Skin of body (tissue), 2 donors: ENCODE data around the gene ECEL1. TPM values are rescaled to one million over a fixed set of nuclear protein-coding genes. Genes with fewer than 3 reads are reported as not detected.

ENCODE experiments used
- DNase-seq: peaks from one replicate; lab custom pipeline; 2025; lab: John Stamatoyannopoulos, UW
- total RNA-seq: library from RNA; depleted of rRNA; stranded (reverse); fragments of >200 nt; gene quantifications from one replicate; pipeline ENCODE4 v1.2.3, GENCODE V29; 2014

Gene ECEL1
- total RNA-seq, 1 donor from 2014 or later = 0.30 TPM

DNA sequence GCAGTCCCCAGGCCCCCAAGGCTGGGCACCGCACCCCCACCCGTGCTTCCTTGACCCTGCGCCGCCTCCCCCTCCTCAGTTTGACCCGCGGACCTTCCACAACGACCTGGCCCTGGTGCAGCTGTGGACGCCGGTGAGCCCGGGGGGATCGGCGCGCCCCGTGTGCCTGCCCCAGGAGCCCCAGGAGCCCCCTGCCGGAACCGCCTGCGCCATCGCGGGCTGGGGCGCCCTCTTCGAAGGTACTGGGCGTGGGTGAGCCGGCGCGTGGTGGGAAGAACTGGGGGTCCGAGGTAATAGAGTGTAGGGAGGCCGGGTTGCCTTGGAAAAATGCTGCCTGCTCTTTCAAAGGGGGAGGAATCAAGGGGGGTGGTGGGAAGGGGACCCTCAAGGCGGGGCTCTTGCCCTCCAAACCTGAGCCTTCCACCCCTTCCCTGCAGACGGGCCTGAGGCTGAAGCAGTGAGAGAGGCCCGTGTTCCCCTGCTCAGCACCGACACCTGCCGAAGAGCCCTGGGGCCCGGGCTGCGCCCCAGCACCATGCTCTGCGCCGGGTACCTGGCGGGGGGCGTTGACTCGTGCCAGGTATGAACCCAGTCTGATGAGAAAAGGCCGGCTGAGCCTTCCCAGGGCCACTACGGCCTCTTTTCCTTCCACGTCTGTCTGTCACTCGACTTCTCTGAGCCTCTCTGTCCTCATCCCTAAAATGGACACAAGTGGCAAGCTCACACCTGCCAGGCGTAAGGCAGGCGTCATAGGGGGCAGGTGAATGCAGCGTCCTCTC is 35.2 kb upstream of the ECEL1 start:
- DNase-seq = no peak

DNA sequence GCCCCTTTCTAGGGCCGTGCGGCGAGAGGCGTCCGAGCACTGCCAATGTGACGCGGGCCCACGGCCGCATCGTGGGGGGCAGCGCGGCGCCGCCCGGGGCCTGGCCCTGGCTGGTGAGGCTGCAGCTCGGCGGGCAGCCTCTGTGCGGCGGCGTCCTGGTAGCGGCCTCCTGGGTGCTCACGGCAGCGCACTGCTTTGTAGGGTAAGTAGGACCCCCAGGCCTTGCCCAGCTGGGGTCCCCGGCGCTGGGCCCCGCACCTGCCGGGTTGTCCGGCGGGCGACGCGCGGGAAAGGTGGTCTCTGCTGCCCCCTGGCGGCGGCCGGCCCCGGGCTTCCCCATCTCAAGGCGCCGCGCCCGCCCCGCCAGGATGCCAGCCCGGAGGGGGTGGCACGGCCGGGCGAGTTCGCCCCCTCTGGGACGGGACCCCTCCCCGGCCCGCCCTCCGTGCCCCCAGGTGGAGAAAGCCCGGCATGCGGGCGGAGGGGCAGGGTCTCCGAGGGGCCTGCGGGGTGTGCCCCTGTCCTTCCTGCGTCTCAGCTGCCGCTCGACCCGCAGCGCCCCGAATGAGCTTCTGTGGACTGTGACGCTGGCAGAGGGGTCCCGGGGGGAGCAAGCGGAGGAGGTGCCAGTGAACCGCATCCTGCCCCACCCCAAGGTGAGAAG is 34.5 kb upstream of the ECEL1 start:
- no peak for DNase-seq

DNA sequence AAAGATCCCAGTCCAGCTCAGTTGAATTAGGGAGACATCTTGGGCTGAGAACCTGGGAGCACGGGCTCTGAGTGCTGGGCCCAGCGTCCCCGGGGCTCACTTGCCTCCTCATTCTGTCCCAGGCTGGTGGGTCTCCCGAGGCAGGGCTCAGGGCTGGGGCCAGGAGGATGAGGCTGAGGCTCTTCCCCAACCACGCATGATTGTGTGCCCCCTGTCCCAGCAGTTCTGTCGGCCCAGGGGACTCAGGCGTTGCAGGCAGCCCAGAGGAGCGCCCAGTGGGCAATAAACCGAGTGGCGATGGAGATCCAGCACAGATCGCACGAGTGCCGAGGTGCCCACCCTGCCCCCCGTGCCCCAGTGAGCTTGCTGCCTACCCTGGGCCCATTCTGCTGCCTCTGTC is 33.5 kb upstream of the ECEL1 start:
- DNase-seq = no peak

DNA sequence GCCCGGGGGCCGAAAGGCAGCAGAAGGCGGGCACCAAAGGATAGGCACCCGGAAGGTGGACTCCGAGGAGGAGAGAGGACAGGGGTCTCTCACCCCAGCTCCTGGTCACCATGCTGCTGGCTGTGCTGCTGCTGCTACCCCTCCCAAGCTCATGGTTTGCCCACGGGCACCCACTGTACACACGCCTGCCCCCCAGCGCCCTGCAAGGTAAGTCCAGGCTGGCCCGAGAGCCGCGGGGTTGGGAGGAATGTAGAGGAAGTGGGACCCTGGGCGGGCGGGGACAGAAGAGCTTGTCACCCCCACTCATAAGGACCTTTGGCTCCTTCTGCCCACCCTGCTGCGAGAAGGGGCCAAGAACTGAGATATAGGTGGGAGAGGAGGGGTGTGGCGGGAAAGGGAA is 32.9 kb upstream of the ECEL1 start:
- DNase-seq = no peak

DNA sequence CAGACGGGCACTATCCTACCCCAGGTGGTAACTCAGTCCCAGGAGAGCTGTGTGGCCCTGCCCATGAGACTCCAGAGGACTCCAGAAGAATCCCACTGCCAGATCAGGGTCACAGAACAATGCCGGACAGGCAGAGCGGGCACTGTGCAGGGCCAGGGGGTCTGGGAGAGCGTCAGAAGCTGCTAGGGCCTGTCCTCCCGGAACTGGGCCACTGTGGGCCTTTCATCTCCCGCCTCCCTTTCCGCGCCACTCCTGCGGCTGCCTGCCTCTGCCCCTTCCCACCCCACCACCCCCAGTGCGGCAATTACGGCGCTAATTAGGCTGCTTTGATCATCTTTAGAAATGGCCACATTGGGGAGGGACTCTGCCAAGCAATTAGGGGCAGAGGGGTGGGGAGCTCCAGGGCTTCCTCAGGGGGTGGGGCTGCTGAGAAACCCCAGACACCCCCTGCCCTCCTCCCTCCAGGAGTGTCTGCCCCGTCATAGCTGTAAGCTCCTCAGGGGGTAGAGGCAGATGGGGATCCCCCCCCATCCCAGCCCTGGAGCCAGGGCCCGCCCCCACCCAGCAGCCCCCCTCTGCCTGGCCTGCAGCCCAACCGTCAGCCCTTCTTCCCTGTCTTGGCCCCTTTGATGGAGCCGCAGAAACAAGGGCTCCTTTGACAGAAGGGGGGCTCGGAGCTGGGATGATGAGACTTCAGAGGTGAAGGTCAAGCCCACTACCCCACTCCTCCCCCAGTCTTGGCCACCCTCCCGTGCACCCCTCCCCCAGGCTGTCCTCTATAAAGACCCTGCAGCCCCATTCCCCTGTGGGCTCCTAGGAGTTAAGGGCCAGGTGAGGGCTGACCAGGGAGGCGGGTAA is 32.2 kb upstream of the ECEL1 start, which contains the start of gene PRSS56:
PRSS56 (plus strand) TSS at position 808 of the 858 bp plus-strand sequence. CDS start 211 bp downstream, outside the sequence.
- no peak for DNase-seq

DNA sequence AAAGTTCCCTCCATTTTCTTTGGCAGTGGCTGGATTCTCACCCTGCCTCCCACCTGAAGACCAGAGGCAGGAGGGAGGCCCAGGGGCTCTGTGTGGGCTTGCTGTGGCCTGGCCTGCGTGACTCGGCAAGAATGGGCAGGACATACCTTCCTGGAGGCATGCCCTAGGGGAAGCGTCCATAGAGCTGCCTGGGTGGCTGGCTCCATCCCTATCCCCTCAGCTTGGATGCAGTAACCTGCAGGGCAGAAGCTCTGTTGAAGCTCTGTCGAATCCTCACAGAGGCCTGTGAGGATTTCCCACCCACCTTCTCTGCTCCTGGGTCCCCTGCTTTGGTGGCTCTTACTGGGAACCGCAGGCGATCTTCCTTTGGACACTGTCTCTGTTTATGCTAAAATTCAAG is 31.2 kb upstream of the ECEL1 start:
- no peak for DNase-seq

DNA sequence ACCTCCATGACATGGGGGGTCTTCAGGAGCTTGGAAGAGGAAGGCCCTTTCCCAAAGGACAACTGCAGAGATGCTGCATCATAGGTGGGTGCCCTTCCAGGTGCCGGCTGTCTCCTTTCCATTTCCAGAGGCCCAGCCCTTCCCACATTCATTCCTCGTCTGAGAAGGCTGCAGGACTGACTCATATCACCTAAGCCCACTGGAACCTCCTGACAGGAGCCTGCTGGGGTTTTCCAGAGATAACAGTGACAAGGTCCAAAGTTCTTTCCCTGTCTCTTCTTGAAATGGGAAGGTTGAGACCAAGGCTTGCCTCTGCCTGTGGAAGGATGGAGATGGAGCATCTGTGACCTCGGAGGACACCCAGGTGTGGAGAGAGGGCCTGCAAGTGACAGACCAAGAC is 28.9 kb upstream of the ECEL1 start:
- DNase-seq = no peak

DNA sequence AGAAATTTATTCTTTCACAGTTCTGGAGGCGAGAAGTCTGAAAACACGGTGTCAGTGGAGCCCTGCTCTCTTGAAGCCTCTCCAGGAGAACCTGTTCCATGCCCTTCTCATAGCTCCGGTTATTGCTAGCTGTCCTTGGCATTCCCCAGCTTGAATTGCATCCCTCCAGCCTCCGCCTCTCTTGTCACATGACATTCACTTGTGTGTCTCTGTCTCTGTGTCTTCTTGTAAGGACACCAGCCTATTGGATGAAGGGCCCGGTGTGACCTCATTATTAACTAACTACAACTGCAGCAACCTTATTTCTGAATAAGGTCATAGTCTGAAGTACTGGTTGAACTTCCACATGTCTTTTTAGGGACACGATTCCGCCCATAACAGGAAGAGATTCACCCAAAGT is 28.0 kb upstream of the ECEL1 start:
- no peak for DNase-seq

DNA sequence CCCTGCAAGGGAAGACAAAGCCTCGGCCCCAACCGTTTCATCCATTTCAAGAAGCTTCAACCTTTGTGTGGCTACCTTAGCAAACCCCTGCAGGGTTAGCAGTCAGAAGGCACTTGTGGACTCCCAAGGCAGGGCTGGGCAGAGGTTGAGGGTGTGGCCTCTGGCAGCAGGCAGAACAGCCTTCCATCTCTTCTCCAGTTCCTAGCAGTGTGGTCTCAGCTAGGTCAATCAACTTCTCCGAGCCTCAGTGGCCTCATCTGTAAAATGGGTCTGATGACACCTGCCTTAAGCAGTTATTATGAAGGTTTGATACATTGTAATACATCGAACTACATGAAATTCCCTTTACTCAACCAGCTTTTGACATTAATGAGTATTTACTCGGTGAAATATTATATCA is 25.7 kb upstream of the ECEL1 start:
- no peak for DNase-seq

DNA sequence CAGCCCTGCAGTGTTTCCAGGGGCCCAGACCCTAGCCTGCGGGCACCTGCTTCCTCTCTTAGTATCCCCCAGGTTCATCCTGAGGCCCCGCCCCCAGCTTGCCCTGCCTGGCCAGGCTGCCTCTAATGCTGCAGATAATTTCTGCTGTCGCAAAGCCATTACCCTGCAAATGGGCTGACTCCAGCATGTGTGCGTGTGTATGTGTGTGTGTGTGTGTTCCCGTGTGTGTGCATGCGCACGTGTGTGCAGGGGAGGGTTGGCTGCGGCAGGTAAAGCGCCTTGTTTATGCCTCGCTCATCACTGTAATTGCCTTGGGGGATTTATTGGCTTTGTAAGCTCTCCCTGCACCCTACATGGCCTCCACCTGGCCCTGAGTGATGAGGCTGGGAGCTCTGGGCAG is 25.0 kb upstream of the ECEL1 start:
- no peak for DNase-seq

DNA sequence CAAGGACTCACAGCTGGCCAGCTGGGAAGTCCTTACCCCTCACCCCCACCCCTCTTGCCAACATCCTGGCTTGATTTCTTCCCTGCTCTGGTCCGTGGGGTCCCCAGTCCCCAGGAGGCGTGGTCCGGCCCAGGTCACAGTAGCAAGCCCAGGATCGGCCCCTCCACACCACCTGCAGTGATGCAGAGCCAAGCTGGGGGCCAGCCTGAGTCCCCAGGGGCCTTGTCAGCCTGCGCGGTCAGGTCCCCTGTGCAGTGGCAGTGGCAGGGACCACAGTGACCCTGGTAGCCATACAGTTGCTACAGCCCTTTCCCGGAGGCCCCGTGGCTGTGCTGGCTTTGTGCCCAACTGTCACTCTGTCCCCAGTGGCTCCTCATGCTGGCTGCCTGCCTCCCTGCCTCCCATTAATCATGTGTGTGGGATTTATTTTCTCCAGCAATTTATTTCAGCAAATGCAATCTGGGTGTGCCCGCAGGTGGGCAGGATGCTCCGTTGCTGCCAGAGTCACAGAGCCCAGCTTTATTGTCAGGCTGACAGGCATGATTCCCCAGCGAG is 23.8 kb upstream of the ECEL1 start:
- no peak for DNase-seq

DNA sequence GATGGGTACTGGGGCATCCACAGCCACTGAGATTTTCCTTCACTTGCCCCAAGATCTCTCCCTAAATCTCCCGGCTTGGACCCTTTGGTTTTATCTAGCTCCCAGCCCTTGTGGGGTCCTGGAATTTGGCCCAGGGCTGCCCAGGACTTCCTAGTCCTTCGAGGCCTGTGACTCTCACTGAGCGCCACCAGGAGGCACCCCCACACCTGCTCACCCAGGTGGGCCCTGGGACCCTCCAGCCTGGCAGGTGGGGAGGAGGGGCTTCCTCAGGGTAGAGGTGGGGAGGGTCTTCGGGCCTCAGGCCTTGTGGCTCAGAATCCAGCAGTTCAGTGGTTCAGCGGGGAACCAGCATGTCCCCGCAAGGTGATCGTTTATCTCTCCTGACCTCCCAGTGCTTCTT is 20.6 kb upstream of the ECEL1 start:
- no peak for DNase-seq

DNA sequence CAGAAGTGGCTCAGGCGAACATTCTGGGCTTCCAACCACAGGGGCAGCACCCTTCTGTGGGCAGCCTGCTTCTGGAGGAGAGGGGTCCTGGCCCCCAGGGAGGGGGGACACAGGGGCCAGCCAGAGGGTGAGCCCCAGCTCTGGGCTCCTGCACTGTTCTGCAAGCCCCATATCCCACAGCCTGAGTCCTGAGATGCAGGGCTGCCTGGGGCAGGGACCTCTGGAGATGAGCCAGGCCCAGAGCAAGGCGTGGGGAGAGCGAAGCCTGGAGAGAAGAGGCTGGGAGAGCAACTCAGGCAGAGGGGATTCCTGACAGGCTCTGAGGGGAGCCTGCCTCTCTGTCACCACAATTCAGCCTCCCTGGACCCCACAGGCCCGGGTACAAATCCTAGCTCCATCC is 19.1 kb upstream of the ECEL1 start:
- no peak for DNase-seq

DNA sequence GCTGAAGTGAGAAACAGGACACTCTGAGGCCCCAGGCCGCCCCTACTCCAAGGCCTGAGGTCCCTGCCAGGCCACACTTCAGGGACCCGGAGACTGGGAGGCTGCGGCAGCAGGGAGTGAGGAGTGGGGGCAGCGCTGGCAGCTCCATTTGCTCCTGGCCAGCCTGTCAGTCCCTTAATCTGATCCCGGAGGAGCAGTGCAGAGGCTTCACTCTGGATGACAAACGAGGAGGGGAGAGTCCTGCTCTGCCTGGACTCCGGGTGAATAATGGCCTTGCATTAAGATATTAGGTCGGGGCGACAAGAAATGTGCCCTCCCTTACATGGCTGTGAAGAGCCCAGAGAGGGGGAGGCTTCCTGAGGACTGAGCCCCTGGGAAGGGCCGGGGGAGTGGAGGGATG is 18.2 kb upstream of the ECEL1 start:
- DNase-seq = no peak

DNA sequence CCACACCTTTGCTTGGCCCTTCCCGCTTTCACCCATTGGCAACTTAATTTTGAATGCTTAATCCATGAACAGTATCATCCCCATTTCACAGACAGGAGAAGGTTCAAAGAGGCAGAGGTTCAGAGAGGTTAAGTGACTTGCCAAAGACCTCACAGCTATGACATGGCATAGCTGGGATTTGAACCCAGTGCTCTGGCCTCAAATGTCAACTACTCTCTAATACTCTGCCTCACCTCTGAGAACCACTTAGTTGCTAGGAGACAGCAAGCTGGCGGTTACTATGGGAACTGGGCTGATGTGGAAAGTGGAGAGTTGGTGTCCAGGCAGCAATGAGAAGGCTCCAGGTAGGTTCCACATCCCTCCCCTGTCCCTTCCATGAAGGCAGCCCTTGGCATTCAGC is 16.8 kb upstream of the ECEL1 start:
- no peak for DNase-seq

DNA sequence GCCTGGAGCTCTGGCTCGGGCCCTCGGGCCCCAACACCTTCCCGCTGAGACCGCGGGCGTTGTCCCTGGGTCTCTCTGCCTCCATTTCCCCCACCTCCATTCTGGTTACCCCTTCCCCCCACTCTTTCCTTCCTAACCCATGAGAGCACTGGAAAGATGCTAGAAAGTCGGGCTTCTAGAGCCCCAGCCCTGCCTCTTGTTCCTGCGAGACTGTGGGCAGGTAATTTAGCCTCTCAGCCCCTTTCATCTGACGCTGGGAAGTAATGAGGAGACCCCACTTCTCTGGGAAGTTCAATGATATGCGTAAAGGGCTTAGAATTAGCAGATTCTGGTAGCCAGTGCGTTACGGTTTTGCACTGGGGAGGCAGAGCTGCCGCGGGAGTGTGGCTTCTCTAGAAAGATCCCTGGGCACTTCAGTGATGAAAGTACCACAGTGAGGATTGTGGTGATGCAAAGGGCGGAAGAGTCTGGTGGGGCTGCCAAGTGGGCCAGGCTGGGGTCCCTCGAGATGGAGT is 16.2 kb upstream of the ECEL1 start:
- DNase-seq = no peak

DNA sequence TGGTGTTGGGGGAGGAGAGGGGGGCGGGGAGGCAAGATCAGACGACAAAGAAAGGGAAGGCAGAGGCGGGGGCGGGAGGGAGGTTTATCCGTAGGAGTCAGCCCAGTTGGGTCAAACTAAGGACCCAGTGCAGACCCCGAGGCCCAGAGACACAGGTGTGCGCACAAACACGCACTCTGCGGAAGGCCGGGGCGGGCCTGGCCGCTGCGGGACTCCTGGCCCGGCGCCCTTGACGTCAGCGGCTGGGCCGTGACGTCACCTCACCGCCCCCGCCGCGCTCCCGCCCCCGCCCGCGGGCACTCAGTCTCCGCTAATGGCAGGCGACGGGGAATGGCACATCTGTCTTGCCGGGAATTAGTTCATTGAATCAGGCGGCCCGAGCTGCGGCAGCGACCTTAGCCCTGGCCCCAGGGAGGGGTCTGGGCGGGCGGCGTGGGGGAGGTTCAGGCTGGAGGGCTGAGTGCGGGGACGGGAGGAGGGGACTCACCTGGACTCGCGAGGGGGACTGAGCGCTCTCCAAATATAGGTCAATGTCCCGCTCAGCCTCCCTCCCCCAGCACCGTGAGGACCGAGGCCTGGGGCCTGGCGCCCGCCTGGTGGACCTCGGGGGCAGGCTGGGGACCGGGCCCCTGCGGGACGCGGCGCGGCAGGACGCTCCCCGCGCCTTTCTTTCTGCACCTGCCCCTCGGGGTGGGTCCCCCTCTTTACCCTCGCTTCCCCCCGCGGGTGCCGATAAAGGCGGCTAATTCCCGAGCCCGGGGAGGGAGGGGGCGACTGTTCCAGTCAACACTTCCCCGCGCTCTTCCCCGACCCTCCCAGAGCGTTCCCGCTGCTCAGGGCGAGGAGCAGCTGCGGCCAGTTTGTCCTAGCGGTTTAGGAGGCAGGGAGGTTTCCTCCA is 15.5 kb upstream of the ECEL1 start:
- no peak for DNase-seq

DNA sequence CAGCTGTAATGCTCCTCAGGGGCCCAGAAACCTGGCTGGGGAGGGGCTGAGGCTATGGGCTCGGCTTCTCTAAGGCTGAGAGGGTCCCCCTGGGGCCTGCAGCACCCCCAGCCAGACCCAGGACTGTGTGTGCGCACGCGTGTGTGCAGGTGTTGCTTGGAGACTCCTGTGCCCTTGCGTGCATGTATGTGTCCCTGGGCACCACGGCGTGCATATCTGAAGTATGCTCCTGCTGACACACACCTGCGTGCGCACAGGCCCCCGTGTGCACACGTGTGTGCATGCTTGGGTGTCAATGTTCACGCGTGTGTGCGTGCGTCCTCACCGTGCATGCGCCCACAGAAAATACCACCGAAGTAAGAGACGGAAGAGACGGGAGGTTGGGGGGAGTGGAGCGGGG is 14.9 kb upstream of the ECEL1 start:
- DNase-seq = no peak

DNA sequence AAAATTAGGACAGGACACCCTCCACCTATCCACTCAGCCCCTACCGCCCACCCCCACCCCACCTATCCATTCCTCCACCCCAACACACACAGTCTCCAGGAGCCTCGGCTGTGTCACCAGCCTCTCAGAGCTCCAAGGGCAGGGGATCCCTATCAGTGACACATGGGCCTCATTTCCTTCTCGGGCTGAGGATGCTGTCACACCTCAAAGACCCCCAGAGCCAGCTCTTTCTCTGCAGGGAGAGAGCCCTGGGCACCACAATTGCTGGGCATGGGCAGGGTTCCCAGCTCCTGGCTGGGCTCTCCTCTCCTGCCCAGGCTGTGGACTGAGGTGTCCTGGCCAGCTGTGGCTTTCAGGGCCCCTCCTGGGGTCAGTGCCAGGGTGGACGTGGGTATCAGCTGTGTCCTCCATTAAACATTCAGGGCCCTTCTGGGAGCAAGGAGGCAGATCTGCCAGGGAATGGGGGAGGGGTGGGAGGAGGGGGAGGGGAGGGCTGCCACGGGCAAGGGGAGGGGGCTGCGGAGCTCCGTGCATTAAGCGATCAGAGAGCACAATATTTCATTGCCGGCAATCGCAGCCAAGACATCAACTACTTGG is 14.3 kb upstream of the ECEL1 start:
- DNase-seq = no peak

DNA sequence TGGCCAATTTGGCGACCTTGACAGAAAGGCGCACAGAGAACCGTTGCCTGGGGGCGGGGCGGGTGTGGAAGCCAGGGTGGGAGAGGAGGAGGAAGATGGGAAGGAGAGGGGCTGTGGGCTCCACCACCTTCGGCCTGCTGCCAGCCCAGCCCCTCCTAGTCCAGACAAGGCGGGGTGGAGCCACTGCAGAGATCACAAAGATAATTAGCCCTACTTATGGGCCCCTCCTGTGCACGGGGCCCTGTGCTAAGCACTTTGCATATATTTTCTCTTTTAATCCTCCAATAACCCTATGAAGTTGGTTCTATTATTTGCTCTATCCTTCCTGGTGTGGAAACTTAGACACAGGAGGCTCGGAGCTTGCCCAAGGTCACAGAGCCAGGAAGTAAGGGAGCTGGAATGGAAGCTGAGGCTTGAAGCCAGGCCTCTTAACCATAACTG is 13.7 kb upstream of the ECEL1 start:
- DNase-seq = no peak
